Amniotic epithelial cell (primary cell): Measurements from ENCODE around the gene TMEM167A.
"Not testable (repeated sequence)": the region's sequence is repeated elsewhere in the genome, so short reads cannot be mapped to it uniquely, and the experiment has no call there.

Source experiments
- DNase-seq: peaks from one replicate; pipeline ENCODE4 v3.0.0-alpha.2; 2010; ENCODE audit warnings: low read depth

TMEM167A gene

DNA sequence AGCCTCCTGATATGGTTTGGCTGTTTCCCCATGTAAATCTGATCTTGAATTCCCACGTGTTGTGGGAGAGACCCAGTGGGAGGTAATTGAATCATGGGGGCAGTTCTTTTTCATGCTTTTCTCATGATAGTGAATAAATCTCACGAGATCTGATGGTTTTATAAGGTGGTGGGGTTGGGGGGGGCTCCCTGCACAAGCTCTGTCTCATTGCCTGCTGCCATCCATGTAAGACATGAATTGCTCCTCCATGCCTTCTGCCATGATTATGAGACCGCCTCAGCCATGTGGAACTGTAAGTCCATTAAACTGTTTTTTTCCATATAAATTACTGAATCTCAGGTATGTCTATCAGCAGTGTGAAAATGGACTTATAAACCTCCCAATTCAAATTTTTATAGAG lies 13.0 kb upstream of the TMEM167A start:
- DNase-seq: no peak

DNA sequence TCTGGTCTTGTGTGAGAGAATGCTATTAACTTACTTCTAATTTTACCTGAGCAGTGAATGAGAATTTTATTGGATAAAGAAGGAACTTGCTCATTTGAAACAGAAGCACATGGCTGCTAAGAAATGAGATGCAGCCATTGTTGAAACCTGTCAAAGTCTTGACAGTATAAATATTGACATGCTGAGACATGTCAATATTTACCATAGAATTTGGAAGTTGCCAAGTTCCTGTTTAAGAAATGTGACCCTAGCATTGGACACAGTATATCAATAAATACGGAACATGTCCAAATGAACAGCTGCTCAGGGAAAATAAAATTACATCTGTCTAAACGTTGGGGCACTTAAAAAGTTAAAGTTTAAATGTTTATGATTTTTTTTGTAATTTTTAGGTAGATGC lies 7.9 kb upstream of the TMEM167A start:
- DNase-seq: no peak

DNA sequence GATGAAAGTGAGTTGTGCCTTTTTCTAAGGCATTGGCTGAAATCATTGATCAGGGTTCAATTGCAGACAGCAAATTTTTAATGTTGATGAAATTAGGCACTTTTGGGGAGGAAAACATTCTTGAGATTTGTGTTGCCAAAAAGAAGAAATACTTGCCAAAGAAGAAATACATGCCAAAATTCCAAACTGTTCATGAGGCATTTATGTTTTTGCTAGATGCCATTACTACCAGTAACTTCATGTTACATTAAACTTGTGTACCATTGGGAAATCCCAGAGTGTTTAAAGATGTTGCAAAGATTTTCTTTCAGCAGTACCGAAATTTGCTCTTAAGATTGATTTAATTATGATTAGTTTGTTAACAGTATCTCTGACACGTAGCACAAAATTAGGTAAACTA lies 7.1 kb upstream of the TMEM167A start:
- DNase-seq: no peak

DNA sequence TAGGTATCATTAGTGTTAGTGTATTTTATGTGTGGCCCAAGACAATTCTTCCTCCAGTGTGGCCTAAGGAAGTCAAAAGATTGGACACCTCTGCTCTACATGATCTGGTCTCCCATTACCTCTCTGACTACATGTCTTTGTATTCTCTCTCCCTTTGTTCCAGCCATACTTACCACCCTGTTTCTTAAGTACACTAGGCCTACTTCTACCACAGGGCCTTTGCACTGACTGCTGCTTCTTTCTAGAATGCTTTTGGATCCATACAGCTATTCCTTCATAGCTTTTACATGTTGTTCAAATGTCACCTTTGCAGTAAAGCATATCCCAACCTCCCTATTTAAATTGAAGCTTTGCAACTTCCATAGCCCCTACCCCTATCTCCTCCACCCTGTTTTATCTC lies 5.6 kb upstream of the TMEM167A start:
- no peak for DNase-seq

DNA sequence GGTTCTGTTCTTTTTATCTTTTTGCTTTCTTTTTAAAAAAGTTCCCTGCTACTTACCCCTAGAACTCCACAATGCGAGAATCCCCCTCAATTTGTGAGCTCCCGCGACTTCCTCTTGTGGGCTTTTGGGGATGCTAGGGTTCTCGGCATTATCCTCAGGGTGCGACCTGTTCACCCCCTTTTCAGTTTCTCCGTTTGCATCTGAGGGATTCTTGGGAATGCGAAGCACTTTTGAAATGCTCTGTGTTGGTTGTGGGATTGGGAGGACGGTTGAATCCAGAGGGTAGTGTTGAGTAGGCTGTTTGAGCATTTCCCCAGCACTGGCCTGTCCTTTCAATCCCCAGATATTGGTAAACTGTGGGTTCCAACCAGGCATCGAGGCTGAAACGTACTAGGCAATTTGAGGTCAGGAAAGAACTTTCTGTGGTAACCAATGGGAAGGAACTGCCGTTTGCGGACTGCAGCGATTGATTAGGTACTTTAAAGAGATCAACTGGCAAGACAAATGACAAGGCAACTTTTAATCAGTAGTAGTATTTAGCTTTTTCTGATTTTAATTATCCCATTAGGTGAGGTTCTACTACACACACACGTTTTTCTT lies 568 bp upstream of the TMEM167A start:
- peak; percentile 46 for DNase-seq

DNA sequence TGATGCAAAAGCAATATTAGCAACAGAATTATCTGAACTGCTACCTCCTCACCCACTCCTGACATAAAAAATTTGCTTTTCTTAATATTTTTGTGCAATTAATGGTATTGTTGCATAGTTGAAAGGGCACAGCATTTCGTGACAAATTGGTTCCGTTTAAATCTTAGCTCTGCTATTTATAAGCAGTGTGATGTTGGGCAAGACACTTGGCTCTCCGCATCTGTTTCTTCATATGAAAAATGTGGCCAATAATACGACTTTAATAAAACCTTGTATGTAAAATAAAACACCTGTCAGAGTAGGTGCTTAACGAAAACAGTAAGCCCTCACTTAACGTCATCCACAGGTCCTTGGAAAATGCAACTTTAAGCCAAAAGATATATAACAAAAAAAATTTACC lies 4.2 kb downstream of the TMEM167A start:
- no peak for DNase-seq

DNA sequence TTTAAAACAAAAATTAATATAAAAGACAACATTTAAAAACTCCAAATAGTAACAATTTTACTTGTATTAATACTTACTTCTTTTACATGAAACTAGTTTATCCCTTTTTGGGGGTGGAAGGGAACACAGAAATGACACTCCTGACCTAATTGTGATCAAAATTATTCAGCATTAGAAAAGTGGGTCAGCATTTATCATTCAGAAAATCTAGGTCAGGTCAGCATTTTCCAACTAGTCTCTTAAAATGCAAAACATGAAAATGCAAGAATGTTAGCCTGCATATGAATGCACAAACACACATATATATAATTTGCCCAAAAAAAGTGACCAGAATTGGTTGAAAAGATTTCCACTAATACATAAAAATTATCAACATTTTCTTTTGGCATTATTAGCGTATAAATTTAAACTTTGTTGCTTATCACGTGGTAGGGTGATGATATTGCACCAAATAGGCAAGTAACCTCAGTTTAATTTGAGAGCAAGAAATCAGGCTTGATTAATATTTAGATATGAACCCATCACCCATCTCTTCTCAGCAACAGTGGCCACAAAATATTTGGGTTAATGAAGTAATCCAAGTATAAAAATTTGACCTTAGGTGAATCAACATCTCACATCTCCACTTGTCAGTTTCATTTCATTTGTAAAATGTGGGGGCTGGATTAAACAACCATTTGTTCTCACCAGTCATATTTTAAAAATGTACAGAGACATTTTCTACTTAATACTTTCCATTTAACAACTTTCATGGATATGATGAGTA lies 5.7 kb downstream of the TMEM167A start:
- no peak for DNase-seq

DNA sequence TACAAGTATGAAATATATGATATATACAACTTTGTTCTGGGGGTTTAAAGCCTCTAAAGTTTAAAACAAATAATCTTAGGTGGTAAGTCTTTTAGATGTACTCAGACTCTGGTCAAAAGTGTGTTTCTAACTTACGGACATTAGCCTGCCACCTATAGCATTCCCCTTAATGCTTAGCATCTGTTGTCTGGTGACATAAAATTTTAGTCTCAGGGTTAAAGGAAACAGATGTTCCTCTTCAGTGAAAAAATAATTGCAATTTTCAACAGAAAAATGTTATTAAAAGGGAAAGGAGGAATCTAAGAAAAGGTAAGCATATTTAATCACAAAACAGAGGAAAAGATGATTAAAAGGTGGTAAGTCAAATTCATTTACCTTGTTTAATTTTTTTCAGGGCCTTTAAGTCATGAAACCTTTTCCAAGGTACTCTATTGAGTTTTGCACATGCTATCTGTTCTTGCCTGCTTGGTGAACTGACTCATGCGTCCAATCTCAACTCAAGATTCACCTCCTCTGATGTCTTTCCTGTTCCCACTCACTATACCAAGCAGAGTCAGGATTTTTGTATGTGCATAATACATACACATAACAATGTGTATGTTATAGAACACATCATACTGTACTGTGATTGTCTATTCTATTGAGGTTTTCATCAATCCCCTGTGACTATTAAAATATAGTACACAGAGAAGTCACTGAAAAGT lies 7.9 kb downstream of the TMEM167A start:
- peak; percentile 20 for DNase-seq

DNA sequence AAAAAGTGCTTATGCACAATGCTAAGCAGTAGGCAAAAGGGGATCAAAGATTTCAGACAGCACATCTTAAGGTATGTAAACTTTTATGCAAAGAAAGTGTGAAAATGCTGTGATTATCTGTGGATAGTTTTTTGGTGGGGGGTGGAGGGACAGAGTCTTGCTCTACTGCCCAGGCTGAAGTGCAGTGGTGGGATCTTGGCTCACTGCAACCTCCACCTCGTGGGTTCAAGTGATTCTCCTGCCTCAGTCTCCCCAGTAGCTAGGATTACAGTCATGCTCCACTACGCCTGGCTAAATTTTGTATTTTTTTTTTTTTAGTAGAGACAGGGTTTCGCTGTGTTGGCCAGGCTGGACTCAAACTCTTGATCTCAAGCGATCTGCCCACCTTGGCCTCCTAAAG lies 9.8 kb downstream of the TMEM167A start:
- DNase-seq: not testable (repeated sequence)

DNA sequence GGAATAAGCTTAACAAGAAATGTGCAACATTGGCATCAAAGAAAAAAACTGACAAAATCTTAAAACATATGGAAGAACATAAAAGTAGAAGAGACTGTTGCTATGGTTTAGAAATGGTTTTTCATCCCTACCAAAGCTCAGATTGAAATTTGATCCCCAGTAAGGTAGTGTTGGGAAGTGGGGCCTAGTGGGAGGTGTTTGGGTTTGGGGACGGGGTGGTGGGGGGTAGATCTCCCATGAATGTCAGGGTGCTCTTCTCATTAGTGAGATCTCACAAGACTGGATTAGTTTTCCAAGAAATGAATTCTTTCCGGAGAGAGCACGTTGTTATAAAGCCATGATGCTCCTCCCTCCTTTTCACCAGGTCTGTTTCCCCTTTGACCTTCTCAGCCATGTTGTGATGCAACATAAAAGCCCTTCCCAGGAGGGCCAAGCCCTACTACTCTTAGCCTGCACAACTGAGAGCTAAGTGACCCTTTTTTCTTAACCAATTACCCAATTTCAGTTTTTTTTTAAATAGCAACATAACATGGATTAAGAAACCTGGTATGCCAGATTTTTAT lies 10.6 kb downstream of the TMEM167A start:
- DNase-seq: no peak

DNA sequence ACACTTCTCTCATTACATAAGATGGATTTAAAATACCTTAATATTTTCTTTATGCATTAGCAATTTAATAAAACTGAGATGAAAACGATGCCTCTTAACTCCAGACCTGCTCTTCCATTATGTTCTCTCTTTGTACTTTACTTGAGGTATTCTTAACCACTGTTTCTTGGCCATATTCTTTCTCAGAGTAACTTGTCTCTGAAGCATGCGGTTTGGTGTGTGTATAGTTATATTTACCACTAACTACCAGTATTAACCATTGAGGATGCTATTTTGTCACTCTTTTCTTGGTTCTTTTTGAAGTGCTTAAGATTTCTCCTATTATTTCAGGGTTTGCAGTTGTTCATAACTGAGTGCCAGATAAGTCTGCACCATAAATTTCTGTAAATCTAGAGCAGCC lies 17.9 kb downstream of the TMEM167A start:
- DNase-seq: no peak

DNA sequence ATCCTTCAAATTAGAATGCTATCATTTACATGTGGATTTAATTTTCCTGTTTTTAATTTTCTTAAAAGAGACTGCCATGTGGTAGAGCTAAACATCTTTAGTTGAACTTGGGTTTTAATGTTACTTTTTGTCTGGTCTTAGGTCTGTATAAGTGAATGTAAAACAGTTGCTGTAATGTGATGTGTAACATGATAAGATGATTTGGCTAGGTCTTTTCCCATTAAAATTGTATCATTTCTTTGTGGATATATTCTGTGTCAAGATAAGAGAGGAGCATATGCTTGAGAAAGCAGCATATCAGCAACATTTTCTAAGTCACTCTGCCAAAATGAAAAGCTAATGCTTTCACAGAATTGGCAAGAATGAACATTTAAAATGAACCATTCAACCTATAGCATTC lies 18.5 kb downstream of the TMEM167A start:
- no peak for DNase-seq

DNA sequence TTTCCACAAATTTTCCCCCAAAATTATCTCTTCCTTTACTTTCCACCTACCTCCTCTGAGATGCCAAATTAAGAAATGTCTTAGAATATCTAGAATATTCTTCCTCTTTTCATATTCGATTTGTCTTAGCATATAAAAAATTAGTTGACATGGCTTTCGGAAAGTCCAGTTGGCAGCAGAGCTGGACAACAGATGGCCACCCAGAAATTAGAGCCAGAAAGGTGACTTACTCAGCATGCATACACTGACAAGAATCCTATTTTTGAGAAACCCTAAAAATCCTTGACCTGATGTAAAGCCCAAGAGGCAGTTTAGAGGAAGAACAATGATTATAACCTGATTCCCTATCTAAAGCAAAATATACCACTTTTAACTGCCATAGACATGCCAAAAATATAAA lies 22.0 kb downstream of the TMEM167A start:
- DNase-seq: no peak

DNA sequence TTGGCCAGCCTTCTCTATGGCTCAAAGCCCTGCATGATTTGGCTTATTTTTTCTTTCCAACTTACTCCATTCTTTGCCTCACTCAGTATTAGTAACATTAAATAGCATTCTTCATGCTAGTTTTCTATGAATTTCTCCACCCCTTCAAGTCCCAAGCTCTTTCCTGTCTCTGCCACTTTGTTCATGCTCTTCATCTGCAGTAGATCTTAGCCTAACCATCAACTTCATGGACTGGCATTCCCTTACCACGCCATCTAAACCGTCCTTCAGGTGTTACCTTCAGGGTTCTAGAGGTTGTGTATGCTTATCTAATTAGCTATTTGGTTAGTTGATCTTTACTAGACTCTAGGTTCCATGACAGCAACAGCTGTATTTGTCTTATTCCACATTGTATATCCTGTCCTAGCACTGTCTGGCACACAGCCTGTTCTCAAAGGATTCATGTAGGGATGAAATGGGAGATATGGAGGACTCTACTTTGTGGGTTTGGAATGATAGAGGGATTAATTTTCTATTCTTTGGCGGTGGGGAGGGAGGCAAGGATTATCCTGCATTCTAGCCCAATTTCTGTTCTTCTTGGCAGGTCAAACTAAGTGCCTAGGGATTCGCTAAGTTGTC lies 26.4 kb downstream of the TMEM167A start:
- no peak for DNase-seq

DNA sequence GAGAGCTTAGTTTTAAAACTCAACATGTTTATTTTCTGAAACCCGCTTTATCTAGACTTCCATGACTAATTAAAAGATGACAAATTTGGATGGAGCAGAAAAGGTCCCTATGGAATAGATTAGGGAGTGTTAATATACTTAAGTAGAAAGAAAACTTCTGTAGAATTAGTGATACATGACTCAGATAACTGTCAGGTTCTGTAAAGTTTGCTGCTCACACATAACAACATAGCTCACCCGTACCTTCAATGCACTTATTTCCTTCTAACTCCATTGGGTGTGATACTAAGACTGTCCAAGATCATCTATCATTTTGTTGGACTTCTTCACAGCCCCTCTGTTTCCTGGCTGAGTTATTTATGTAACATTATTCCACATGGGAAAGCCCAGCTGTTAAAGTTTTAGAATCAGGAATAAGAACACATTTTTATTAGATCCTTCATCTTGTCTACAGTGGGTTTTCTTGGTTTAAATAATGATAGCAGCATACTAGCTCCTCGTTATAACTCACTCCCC lies 27.8 kb downstream of the TMEM167A start:
- DNase-seq: no peak

DNA sequence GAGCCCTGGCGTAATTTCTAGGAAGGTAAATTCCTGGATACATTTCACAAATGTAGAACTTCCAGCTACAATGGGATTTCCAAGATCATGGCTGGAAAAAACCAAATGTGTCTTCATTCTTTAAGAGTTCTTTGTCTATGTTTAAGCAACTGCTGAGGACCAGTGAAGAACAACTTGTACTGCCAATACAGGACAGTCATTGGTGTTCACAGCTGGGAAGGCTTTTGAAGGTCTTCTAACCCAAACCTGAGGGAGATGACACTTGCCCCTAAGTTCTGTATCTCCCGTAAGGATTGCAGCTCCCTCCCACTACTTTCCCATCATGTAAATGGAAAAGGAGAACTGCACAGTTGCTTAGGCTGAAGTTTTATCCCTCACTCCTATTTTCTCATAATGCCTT lies 28.4 kb downstream of the TMEM167A start:
- no peak for DNase-seq

DNA sequence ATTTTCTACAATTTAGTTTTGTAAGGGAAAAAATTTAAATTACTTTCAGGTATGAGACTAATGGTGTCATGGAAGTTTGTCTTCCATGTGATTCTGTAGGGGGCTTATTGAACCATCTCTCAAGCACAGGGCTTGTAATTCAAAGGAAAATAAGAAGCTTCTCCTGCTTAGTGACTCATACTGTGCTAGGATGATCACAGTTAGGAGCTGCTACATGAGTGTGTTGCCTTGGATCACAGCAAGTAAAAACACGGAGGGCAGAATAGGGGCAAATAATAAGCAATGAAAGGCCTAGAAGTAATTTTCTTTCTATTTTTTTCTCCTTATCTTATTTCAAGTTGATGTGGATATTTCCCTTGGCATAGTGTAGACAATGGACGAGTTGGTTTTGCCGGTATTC lies 28.9 kb downstream of the TMEM167A start:
- DNase-seq: peak; percentile 22

DNA sequence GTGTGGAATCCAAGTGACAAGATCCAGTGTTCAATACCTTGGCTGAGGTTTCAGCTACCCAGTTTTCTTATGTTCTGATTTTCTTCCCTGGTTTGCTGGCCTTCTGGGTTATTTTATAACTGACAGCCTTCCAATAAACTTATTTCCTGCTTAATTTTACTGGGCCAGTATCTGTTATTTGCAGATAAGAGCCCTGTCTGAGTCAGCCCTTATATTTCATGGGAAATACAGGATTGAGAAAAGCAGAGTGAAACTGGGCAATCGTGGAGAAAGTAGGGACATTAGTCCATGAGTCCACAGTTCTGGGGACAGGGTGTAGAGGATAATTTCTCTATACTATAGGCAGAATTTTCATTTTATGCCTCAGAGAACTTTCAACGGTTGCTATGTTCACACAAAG lies 32.3 kb downstream of the TMEM167A start:
- peak; percentile 16 for DNase-seq

DNA sequence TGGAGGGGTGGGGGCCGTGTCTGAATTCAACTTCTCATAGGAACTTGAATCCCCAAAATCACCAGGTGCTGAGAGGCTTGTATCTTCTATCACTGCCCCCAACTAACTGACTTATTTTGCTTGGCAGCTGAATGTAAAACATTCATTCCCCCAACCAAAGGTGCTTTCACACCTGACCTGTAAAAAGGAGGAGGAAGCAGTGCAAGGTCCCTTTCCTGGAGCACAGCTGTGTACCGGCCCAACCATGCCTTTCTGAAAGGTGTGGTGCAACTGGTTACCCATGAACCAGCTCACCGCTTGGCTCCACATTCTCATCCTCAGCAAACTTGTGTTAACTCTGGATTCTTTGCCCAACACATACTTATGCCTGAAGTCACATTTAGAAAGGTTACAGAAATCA lies 34.7 kb downstream of the TMEM167A start:
- DNase-seq: no peak

DNA sequence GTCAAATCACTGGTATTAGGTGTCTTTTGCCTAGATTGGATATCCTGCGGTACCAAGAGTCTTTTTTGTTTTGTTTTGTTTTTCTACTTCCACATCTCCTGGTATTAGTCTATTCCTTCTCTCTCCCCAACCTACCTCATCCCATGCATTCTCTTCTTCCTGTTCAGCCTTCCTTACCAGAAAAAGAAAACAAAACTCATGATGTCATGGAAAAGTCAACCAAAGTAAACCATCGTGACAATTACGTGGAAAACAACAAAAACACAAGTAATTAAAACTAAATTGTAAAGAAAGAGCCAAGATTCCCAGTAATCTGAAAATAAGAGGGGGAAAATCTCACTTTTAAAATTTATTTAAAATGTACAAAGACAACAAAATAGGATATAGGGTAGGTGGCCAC lies 38.3 kb downstream of the TMEM167A start:
- DNase-seq: no peak

DNA sequence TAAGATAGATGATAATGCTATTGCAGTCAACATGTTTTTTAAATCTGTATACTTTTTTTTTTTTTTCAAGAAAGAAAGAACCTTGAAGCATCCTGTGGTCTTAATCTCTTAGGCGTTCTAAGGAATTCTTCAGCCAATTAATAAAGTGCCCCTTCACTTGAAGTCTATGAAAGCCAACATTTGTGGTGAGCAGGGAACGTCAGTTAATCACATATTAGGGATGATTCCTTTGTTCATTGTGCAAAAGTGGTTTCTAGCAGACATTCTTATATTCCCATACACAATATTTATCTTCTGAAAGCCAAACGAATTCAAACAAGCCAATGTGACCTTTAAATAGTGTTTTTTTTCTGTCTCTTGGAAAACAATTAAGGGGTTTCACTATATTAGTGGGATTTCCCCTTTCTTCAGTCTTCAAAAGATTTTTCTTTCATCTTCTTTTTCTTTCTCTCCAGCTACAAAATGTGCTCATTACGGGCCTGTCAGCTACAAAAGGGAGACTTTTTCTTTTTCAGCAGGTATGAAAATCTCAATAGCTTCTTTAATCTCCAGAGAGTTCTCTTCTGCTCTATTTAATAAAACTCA lies 40.1 kb downstream of the TMEM167A start:
- peak; percentile 72 for DNase-seq
